K562 (cell line): ENCODE measurements around the gene SLC17A2.

Experiments used
- CTCF ChIP-seq, 3 experiments: IDR thresholded peaks in 2 of 3; conservative IDR thresholded peaks in 1 of 3; 2 replicates each; pipeline ENCODE4 v1.5.1; 2011 to 2012; ENCODE audit warnings: low read length in 3 of 3, mild to moderate bottlenecking in 3 of 3, control low read depth in 2 of 3, improper control_type of control experiment in 1 of 3, inconsistent platforms in 1 of 3, low read depth in 1 of 3, mixed read lengths in 1 of 3, moderate library complexity in 1 of 3; ENCODE audit not compliant: insufficient read depth in 2 of 3
- JUN ChIP-seq, 2 experiments: sonication (generic) in 1 of 2; formaldehyde crosslinking in 1 of 2; IDR thresholded peaks; 2 replicates each; pipeline versions ENCODE4 v1.6.1 to v1.8.0; 2012 to 2022; ENCODE audit warnings: borderline replicate concordance in 2 of 2, mild to moderate bottlenecking in 2 of 2, improper control_type of control experiment in 1 of 2, low read depth in 1 of 2, low read length in 1 of 2, missing genetic modification reagents in 1 of 2

- TF ChIP-seq JUN (IDR thresholded peaks at IDR 0.05; ENCODE audit: borderline replicate concordance, low read depth, low read length) (no peak), JUN (CRISPR knock-in tag; IDR thresholded peaks at IDR 0.05; ENCODE audit: borderline replicate concordance) (no peak), CTCF (IDR thresholded peaks at IDR 0.05 in 2 of 3, conservative IDR thresholded peaks at IDR 0.05 in 1 of 3; ENCODE audit: insufficient read depth in 2 of 3, low read depth in 1 of 3, low read length in 3 of 3) (no peak)
Observed at GRCh38 chr6:25919657-25920056, 10.8 kb downstream of the SLC17A2 start.
